Mesenchymal stem cell (in vitro differentiated cells and primary cell): Measurements from ENCODE around the gene GALNT8.
"Not testable (repeated sequence)": the region's sequence is repeated elsewhere in the genome, so short reads cannot be mapped to it uniquely, and the experiment has no call there.

Source experiments
- DNase-seq: peaks from one replicate; pipeline ENCODE4 v3.0.0-alpha.2; 2013
- H2AFZ ChIP-seq: one replicate; pipeline ENCODE4 v1.6.1; 2013; ENCODE audit warnings: low read depth, mild to moderate bottlenecking, control low read depth, inconsistent platforms, low read length, moderate library complexity
- H2AK5ac ChIP-seq: 2 replicates; pipeline ENCODE4 v1.6.1; 2013; ENCODE audit warnings: low read length, moderate library complexity, mild to moderate bottlenecking, inconsistent platforms; ENCODE audit not compliant: severe bottlenecking
- H2BK120ac ChIP-seq: one replicate; pipeline ENCODE4 v1.6.1; 2013; ENCODE audit warnings: low read depth, mild to moderate bottlenecking, inconsistent platforms, low read length, moderate library complexity
- H2BK12ac ChIP-seq, 2 experiments: one replicate each; pipeline ENCODE4 v1.6.1; 2013; ENCODE audit warnings: inconsistent platforms in 2 of 2, low read length in 2 of 2, mild to moderate bottlenecking in 2 of 2, moderate library complexity in 2 of 2, control low read depth in 1 of 2
- H2BK15ac ChIP-seq: one replicate; pipeline ENCODE4 v1.6.1; 2013; ENCODE audit warnings: mild to moderate bottlenecking, low read depth, inconsistent platforms; ENCODE audit not compliant: poor library complexity, severe bottlenecking
- H2BK5ac ChIP-seq: 2 replicates; pipeline ENCODE4 v1.6.1; 2013; ENCODE audit warnings: low read depth, mild to moderate bottlenecking, low read length, control low read depth, inconsistent platforms; ENCODE audit not compliant: poor library complexity, severe bottlenecking
- H3K14ac ChIP-seq, 2 experiments: one replicate each; pipeline ENCODE4 v1.6.1; 2013; ENCODE audit warnings: inconsistent platforms in 2 of 2, low read length in 2 of 2, control low read depth in 1 of 2, mild to moderate bottlenecking in 1 of 2, moderate library complexity in 1 of 2
- H3K18ac ChIP-seq, 2 experiments: one replicate each; pipeline ENCODE4 v1.6.1; 2013; ENCODE audit warnings: inconsistent platforms in 2 of 2, low read length in 2 of 2, control low read depth in 1 of 2, low read depth in 1 of 2, mild to moderate bottlenecking in 1 of 2
- H3K23ac ChIP-seq, 2 experiments: one replicate each; pipeline ENCODE4 v1.6.1; 2013; ENCODE audit warnings: inconsistent platforms in 2 of 2, low read length in 2 of 2, mild to moderate bottlenecking in 2 of 2, moderate library complexity in 2 of 2, control low read depth in 1 of 2
- H3K27ac ChIP-seq: 2 replicates; pipeline ENCODE4 v1.5.1; 2013; ENCODE audit warnings: mild to moderate bottlenecking, moderate library complexity, low read length, control low read depth, inconsistent platforms; ENCODE audit not compliant: poor library complexity, severe bottlenecking
- H3K27me3 ChIP-seq, 2 experiments: 2 replicates each; pipeline versions ENCODE4 v1.6.1 to v1.7.0; 2013; ENCODE audit warnings: low read length in 2 of 2, mild to moderate bottlenecking in 2 of 2, moderate library complexity in 2 of 2, control low read depth in 1 of 2, inconsistent platforms in 1 of 2; ENCODE audit not compliant: control insufficient read depth in 1 of 2, insufficient read depth in 1 of 2
- H3K36me3 ChIP-seq, 2 experiments: 2 replicates each; pipeline versions ENCODE4 v1.6.1 to v1.7.0; 2013; ENCODE audit warnings: low read length in 2 of 2, control low read depth in 1 of 2, inconsistent platforms in 1 of 2, low read depth in 1 of 2, mild to moderate bottlenecking in 1 of 2; ENCODE audit not compliant: insufficient read depth in 2 of 2, control insufficient read depth in 1 of 2
- H3K4ac ChIP-seq, 2 experiments: one replicate each; pipeline ENCODE4 v1.6.1; 2013; ENCODE audit warnings: inconsistent platforms in 2 of 2, low read length in 2 of 2, mild to moderate bottlenecking in 2 of 2, moderate library complexity in 2 of 2, control low read depth in 1 of 2, low read depth in 1 of 2
- H3K4me1 ChIP-seq: 2 replicates; pipeline ENCODE4 v1.6.1; 2013; ENCODE audit warnings: low read depth, low read length, control low read depth; ENCODE audit not compliant: control insufficient read depth, insufficient read depth
- H3K4me2 ChIP-seq: 2 replicates; pipeline ENCODE4 v1.6.1; 2013; ENCODE audit warnings: low read length, mild to moderate bottlenecking, inconsistent platforms; ENCODE audit not compliant: poor library complexity, severe bottlenecking
- H3K4me3 ChIP-seq, 2 experiments: 2 replicates each; pipeline versions ENCODE4 v1.5.1 to v1.7.0; 2013; ENCODE audit warnings: low read length in 2 of 2, mild to moderate bottlenecking in 2 of 2, control low read depth in 1 of 2, low read depth in 1 of 2; ENCODE audit not compliant: insufficient read depth in 1 of 2
- H3K79me1 ChIP-seq: replicated peaks from 2 replicates; pipeline ENCODE4 v1.6.1; 2013; ENCODE audit warnings: mild to moderate bottlenecking, control low read depth, low read length, inconsistent platforms; ENCODE audit not compliant: poor library complexity, severe bottlenecking
- H3K9ac ChIP-seq: 2 replicates; pipeline ENCODE4 v1.7.0; 2013; ENCODE audit warnings: mild to moderate bottlenecking, low read length, moderate library complexity
- H3K9me3 ChIP-seq: 2 replicates; pipeline ENCODE4 v1.7.0; 2013; ENCODE audit warnings: mild to moderate bottlenecking, low read length; ENCODE audit not compliant: control insufficient read depth
- H4K8ac ChIP-seq: one replicate; pipeline ENCODE4 v1.6.1; 2013; ENCODE audit warnings: inconsistent platforms, mild to moderate bottlenecking, low read length, moderate library complexity
- H4K91ac ChIP-seq: one replicate; pipeline ENCODE4 v1.6.1; 2013; ENCODE audit warnings: mild to moderate bottlenecking, low read length, inconsistent platforms
- WGBS: methylation state at CpG from one replicate; pipeline ENCODE4 v1.1.7; 2013; ENCODE audit warnings: mixed read lengths; 5-methylcytosine and 5-hydroxymethylcytosine counted together

Gene GALNT8

GRCh38 chr12:4717806-4718205 is 2.4 kb upstream of the GALNT8 start:
- no peak for DNase-seq
- no peak overlapping the region for H3K4me3 ChIP-seq
- H3K4me2 ChIP-seq, result no peak overlapping the region
- H2BK15ac ChIP-seq, result no peak overlapping the region
- no peak overlapping the region for H3K14ac ChIP-seq
- H3K79me1 ChIP-seq, result no peaks in the 10 kb centered on the region
- no peak overlapping the region for H3K23ac ChIP-seq
- H3K4ac ChIP-seq, result no peak overlapping the region
- no peak overlapping the region for H3K18ac ChIP-seq
- H2BK120ac ChIP-seq, result no peak overlapping the region
- no peak overlapping the region for H4K91ac ChIP-seq
- H4K8ac ChIP-seq, result no peak overlapping the region
- H3K27ac ChIP-seq, result no peak overlapping the region
- no peak overlapping the region for H2AFZ ChIP-seq
- no peaks in the 10 kb centered on the region for H3K36me3 ChIP-seq
- H3K9ac ChIP-seq, result no peak overlapping the region
- no peaks in the 10 kb centered on the region for H3K4me1 ChIP-seq
- H2AK5ac ChIP-seq, result no peak overlapping the region
- no peak overlapping the region for H2BK5ac ChIP-seq
- no peak overlapping the region for H2BK12ac ChIP-seq
- no peaks in the 10 kb centered on the region for H3K9me3 ChIP-seq
- WGBS, result 90% methylated on average over 1 of the region's 1 CpG
- H3K27me3 ChIP-seq, result peaks cover 17 to 26% of the 10 kb centered on the region in 2 experiments

DNA sequence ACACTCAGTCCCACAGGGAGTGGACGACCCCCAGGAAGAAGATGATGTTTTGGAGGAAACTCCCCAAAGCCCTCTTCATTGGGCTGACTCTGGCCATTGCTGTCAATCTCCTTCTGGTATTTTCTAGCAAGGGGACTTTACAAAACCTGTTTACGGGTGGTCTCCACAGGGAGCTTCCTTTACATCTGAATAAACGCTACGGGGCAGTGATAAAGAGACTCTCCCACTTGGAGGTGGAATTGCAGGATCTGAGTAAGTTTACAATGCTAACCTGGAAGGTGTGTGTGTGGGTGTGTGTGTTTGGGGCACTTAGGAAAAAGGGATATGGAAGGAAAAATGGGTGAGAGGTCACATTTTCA is 416 bp downstream of the GALNT8 start:
- Histone ChIP-seq H2AK5ac (no peak overlapping the region), H2BK15ac (no peak overlapping the region), H4K91ac (no peak overlapping the region), H3K4me3 (no peak overlapping the region), H3K23ac (no peak overlapping the region), H2AFZ (no peak overlapping the region), H3K27me3 (peaks cover 17 to 27% of the 10 kb centered on the region in 2 experiments), H3K4me2 (no peak overlapping the region), H3K4ac (no peak overlapping the region), H3K9ac (no peak overlapping the region), H3K18ac (no peak overlapping the region), H3K14ac (no peak overlapping the region), H3K36me3 (no peaks in the 10 kb centered on the region), H2BK120ac (no peak overlapping the region), H3K9me3 (no peaks in the 10 kb centered on the region), H3K79me1 (no peaks in the 10 kb centered on the region), H3K4me1 (no peaks in the 10 kb centered on the region), H2BK12ac (no peak overlapping the region), H2BK5ac (no peak overlapping the region), H4K8ac (no peak overlapping the region), H3K27ac (no peak overlapping the region)
- WGBS, result 28% methylated on average over 4 of the region's 4 CpGs
- no peak for DNase-seq

DNA sequence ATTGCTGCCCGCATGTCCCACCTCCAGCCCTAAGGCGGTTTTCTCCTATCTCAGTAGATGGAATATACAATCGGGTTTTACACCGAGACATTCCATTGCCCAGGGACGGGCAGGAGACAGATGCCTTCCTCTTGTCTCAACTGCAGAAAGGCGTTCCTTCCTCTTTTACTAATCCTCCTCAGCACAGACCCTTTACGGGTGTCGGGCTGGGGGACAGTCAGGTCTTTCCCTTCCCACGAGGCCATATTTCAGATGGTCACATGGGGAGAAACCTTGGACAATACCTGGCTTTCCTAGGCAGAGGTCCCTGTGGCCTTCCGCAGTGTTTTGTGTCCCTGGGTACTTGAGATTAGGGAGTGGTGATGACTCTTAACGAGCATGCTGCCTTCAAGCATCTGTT is 1.4 kb downstream of the GALNT8 start:
- H3K4me3 ChIP-seq, H3K4me2 ChIP-seq, DNase-seq, H2BK120ac ChIP-seq, H3K9ac ChIP-seq, H3K4ac ChIP-seq, H4K91ac ChIP-seq, H3K14ac ChIP-seq, H2BK5ac ChIP-seq, H3K27ac ChIP-seq, H3K23ac ChIP-seq, H3K9me3 ChIP-seq, H2AFZ ChIP-seq, H3K4me1 ChIP-seq, H4K8ac ChIP-seq, H2BK12ac ChIP-seq, H2BK15ac ChIP-seq, H3K18ac ChIP-seq, H2AK5ac ChIP-seq, H3K79me1 ChIP-seq, H3K36me3 ChIP-seq: not testable (repeated sequence)
- peaks cover 17 to 27% of the 10 kb centered on the region in 2 experiments for H3K27me3 ChIP-seq
- WGBS, result 32% methylated on average over 4 of the region's 11 CpGs

DNA sequence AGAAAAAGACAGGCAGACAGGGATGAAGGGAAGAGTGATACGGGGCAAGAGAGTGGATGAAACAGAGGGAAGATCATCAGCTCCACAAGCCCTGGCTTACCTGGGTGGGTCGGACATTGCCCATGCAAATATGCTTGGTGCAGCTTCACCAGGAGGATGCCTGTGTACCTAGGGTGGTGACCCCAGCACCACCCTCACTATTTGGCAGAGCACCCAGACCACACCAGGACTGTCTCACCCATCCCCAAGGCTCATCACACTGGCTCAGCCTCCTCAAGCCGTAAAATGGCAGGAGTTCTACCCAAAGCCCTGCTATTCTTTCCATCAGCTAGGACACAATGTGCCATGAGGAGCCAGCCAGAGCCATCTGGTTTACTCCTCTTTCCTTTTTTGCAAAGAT is 3.0 kb downstream of the GALNT8 start:
- Histone ChIP-seq H3K9ac (no peak overlapping the region), H2AFZ (no peak overlapping the region), H3K27ac (no peak overlapping the region), H2BK15ac (no peak overlapping the region), H2BK5ac (no peak overlapping the region), H3K79me1 (no peaks in the 10 kb centered on the region), H3K4me1 (no peaks in the 10 kb centered on the region), H3K23ac (no peak overlapping the region), H3K14ac (peak overlapping the region in 1 of 2 experiments; percentile 44), H3K18ac (no peak overlapping the region), H4K8ac (no peak overlapping the region), H2BK120ac (no peak overlapping the region), H2AK5ac (no peak overlapping the region), H3K9me3 (no peaks in the 10 kb centered on the region), H4K91ac (no peak overlapping the region), H3K4me2 (no peak overlapping the region), H3K27me3 (peaks cover 17 to 27% of the 10 kb centered on the region in 2 experiments), H3K36me3 (no peaks in the 10 kb centered on the region), H3K4ac (no peak overlapping the region), H2BK12ac (no peak overlapping the region), H3K4me3 (no peak overlapping the region)
- no peak for DNase-seq
- 80% methylated on average over 3 of the region's 3 CpGs for WGBS
